ENCODE results near the gene GLI1.

DNA sequence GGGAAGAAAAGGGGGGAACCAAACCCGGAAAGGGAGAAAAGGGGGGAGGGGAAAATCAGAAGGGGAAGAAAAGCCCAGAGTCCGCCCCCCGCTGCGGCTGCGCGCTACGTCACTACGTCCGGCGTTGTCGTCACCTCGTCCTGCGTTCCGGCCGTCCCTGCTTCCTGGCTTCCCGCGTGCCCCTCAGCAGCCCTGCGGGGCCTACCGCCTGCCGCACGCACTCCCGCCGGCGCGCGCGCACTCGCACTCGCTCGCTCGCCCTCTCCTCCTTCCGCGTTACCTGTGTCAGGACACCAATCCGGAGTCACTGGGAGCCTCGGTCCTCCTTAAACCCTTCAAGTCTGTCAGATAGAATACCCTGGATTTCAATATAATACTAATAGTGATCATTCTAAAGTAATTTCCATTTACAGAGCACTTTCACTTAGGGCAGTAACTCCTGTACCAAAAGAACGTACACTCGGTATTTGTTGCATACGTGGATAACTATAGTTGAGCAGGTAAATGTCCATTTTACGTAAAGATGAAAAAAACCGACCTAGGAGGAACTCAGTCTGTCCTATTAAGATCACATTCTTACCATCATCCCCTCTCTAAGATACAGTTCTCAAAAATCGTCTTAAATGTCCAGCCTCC is 28.5 kb upstream of the GLI1 start, which contains the start of gene R3HDM2:
- TF ChIP-seq CTCF (IDR thresholded peaks at IDR 0.05; ENCODE audit: borderline replicate concordance, extremely low read depth, low read length, poor library complexity, severe bottlenecking) = no peak
- no peak for TF ChIP-seq EZH2 (IDR thresholded peaks at IDR 0.05; ENCODE audit: borderline replicate concordance, low read depth, low read length, severe bottlenecking)
